WTC11 (cell line): ENCODE measurements around the gene FAM216B.

Experiments
- ESRRA ChIP-seq: sonication (generic); formaldehyde crosslinking; IDR thresholded peaks from 2 replicates; pipeline ENCODE4 v1.8.1; 2022; ENCODE audit warnings: mild to moderate bottlenecking, missing genetic modification reagents, borderline replicate concordance
- ETV6 ChIP-seq: sonication (generic); formaldehyde crosslinking; IDR thresholded peaks from 2 replicates; pipeline ENCODE4 v1.8.1; 2022; ENCODE audit warnings: mild to moderate bottlenecking, missing genetic modification reagents
- NR2C2 ChIP-seq: sonication (generic); formaldehyde crosslinking; IDR thresholded peaks from 2 replicates; pipeline ENCODE4 v1.8.0; 2022; ENCODE audit warnings: mild to moderate bottlenecking, missing genetic modification reagents
- NR3C1 ChIP-seq: sonication (generic); formaldehyde crosslinking; conservative IDR thresholded peaks from 2 replicates; pipeline ENCODE4 v1.8.1; 2023; ENCODE audit warnings: low read depth, mild to moderate bottlenecking, missing genetic modification reagents
- TEAD4 ChIP-seq: sonication (generic); formaldehyde crosslinking; IDR thresholded peaks from 2 replicates; pipeline ENCODE4 v1.8.0; 2022; ENCODE audit warnings: mild to moderate bottlenecking, missing genetic modification reagents
- TF ChIP-seq, protein P1 (sequence below): sonication (generic); formaldehyde crosslinking; IDR thresholded peaks from 2 replicates; pipeline ENCODE4 v1.8.1; 2022; ENCODE audit warnings: mild to moderate bottlenecking, moderate library complexity, missing genetic modification reagents
- TF ChIP-seq, protein P2 (sequence below): sonication (generic); formaldehyde crosslinking; IDR thresholded peaks from 2 replicates; pipeline ENCODE4 v1.8.0; 2022; ENCODE audit warnings: mild to moderate bottlenecking, missing genetic modification reagents
- TF ChIP-seq, protein P3 (sequence below): sonication (generic); formaldehyde crosslinking; IDR thresholded peaks from 2 replicates; pipeline ENCODE4 v1.8.1; 2023; ENCODE audit warnings: mild to moderate bottlenecking, missing genetic modification reagents, moderate library complexity
- TF ChIP-seq, protein P4 (sequence below): sonication (generic); formaldehyde crosslinking; IDR thresholded peaks from 2 replicates; pipeline ENCODE4 v1.8.0; 2023; ENCODE audit warnings: missing genetic modification reagents
- TF ChIP-seq, protein P5 (sequence below): fragments of 200-600 bp; IDR thresholded peaks from 2 replicates; pipeline ENCODE4 v1.8.0; 2022; ENCODE audit warnings: antibody characterized with exemption
- TF ChIP-seq, protein P6 (sequence below): sonication (generic); formaldehyde crosslinking; IDR thresholded peaks from 2 replicates; pipeline ENCODE4 v1.8.1; 2022; ENCODE audit warnings: low read depth, missing genetic modification reagents, borderline replicate concordance

DNA sequence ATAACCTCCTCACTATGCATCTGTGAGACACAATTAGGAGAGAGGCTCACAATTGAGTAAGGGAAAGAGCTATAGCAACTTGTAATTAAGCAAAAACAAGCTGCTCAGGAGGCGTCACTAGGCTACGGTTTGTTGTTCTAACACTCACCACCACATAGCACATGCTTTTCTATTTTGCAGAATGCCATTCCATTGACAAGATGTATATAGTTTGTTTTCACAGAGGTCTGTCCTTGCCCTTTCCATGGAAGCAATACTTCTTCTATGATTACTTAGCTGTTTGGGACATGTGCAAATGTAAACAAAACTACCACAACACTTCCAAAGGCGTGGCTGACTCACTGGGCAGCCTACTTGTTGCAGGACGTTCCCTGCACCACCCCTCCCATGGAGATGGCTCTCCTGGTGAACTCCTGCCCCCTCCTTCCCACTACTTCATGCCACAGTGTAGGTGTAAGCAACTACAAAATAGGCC, 33.9 kb upstream of the FAM216B start:
- TF ChIP-seq, protein P1, sequence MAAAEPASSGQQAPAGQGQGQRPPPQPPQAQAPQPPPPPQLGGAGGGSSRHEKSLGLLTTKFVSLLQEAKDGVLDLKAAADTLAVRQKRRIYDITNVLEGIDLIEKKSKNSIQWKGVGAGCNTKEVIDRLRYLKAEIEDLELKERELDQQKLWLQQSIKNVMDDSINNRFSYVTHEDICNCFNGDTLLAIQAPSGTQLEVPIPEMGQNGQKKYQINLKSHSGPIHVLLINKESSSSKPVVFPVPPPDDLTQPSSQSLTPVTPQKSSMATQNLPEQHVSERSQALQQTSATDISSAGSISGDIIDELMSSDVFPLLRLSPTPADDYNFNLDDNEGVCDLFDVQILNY (CRISPR knock-in tag) = no peak
- TF ChIP-seq, protein P2, sequence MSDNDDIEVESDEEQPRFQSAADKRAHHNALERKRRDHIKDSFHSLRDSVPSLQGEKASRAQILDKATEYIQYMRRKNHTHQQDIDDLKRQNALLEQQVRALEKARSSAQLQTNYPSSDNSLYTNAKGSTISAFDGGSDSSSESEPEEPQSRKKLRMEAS (CRISPR knock-in tag) = no peak
- TF ChIP-seq, protein P3, sequence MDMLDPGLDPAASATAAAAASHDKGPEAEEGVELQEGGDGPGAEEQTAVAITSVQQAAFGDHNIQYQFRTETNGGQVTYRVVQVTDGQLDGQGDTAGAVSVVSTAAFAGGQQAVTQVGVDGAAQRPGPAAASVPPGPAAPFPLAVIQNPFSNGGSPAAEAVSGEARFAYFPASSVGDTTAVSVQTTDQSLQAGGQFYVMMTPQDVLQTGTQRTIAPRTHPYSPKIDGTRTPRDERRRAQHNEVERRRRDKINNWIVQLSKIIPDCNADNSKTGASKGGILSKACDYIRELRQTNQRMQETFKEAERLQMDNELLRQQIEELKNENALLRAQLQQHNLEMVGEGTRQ = no peak
- no peak for TF ChIP-seq ETV6 (CRISPR knock-in tag)
- TF ChIP-seq, protein P4, sequence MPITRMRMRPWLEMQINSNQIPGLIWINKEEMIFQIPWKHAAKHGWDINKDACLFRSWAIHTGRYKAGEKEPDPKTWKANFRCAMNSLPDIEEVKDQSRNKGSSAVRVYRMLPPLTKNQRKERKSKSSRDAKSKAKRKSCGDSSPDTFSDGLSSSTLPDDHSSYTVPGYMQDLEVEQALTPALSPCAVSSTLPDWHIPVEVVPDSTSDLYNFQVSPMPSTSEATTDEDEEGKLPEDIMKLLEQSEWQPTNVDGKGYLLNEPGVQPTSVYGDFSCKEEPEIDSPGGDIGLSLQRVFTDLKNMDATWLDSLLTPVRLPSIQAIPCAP (CRISPR knock-in tag) = no peak
- TF ChIP-seq, protein P5, sequence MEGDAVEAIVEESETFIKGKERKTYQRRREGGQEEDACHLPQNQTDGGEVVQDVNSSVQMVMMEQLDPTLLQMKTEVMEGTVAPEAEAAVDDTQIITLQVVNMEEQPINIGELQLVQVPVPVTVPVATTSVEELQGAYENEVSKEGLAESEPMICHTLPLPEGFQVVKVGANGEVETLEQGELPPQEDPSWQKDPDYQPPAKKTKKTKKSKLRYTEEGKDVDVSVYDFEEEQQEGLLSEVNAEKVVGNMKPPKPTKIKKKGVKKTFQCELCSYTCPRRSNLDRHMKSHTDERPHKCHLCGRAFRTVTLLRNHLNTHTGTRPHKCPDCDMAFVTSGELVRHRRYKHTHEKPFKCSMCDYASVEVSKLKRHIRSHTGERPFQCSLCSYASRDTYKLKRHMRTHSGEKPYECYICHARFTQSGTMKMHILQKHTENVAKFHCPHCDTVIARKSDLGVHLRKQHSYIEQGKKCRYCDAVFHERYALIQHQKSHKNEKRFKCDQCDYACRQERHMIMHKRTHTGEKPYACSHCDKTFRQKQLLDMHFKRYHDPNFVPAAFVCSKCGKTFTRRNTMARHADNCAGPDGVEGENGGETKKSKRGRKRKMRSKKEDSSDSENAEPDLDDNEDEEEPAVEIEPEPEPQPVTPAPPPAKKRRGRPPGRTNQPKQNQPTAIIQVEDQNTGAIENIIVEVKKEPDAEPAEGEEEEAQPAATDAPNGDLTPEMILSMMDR = no peak
- TF ChIP-seq, protein P6, sequence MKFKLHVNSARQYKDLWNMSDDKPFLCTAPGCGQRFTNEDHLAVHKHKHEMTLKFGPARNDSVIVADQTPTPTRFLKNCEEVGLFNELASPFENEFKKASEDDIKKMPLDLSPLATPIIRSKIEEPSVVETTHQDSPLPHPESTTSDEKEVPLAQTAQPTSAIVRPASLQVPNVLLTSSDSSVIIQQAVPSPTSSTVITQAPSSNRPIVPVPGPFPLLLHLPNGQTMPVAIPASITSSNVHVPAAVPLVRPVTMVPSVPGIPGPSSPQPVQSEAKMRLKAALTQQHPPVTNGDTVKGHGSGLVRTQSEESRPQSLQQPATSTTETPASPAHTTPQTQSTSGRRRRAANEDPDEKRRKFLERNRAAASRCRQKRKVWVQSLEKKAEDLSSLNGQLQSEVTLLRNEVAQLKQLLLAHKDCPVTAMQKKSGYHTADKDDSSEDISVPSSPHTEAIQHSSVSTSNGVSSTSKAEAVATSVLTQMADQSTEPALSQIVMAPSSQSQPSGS (CRISPR knock-in tag) = no peak
- TF ChIP-seq TEAD4 (CRISPR knock-in tag) = no peak
- TF ChIP-seq NR2C2 (CRISPR knock-in tag) = no peak
- TF ChIP-seq ESRRA (CRISPR knock-in tag) = no peak
- TF ChIP-seq NR3C1 = no peak
